HL-60 (cell line): ENCODE results near the gene MRPL37.

Experiments used
- DNase-seq, 2 experiments: peaks; one replicate each; pipeline ENCODE4 v3.0.0-alpha.2; 2010 to 2020; ENCODE audit warnings: low read depth in 1 of 2, low spot score in 1 of 2
- H3K27ac ChIP-seq: fragments of 250-450 bp; sonication (Bioruptor Pico); replicated peaks from 2 replicates; pipeline ENCODE4 v1.5.1; 2020; ENCODE audit warnings: mild to moderate bottlenecking, moderate library complexity
- H3K27me3 ChIP-seq: fragments of 250-450 bp; sonication (Bioruptor Pico); 2 replicates; pipeline ENCODE4 v1.5.1; 2021; ENCODE audit warnings: mild to moderate bottlenecking, moderate library complexity; ENCODE audit not compliant: insufficient read depth, poor library complexity, severe bottlenecking
- H3K4me3 ChIP-seq: replicated peaks from 2 replicates; pipeline ENCODE4 v1.5.1; 2011; ENCODE audit warnings: mild to moderate bottlenecking, control low read depth, low read length; ENCODE audit not compliant: insufficient read depth
- CTCF ChIP-seq: IDR thresholded peaks from one replicate; pipeline ENCODE4 v1.5.1; 2011; ENCODE audit warnings: low read length, control low read depth, inconsistent platforms; ENCODE audit not compliant: insufficient read depth
- GABPA ChIP-seq: IDR thresholded peaks from 2 replicates; pipeline ENCODE4 v1.6.1; 2012; ENCODE audit warnings: low read depth
- POLR2AphosphoS5 ChIP-seq: IDR thresholded peaks from 2 replicates; pipeline ENCODE4 v1.6.1; 2012; ENCODE audit warnings: low read depth
- REST ChIP-seq: IDR thresholded peaks from 2 replicates; pipeline ENCODE4 v1.6.1; 2012; ENCODE audit warnings: low read depth; ENCODE audit not compliant: insufficient replicate concordance
- SPI1 ChIP-seq: IDR thresholded peaks from 2 replicates; pipeline ENCODE4 v1.6.1; 2012; ENCODE audit warnings: low read depth, mild to moderate bottlenecking, borderline replicate concordance

MRPL37 gene

GRCh38 chr1:54246116-54246721, 46.3 kb downstream of the MRPL37 start:
- Histone ChIP-seq H3K27me3 (no peaks in the 10 kb centered on the region), H3K4me3 (no peak overlapping the region), H3K27ac (no peak overlapping the region)
- no peak for DNase-seq
- TF ChIP-seq GABPA (no peak), SPI1 (no peak), CTCF (no peak), POLR2AphosphoS5 (no peak), REST (no peak)

- Histone ChIP-seq H3K4me3 (no peak overlapping the region), H3K27me3 (no peaks in the 10 kb centered on the region), H3K27ac (no peak overlapping the region)
- no peak for TF ChIP-seq GABPA
- no peak for TF ChIP-seq REST
- TF ChIP-seq CTCF: no peak
- TF ChIP-seq POLR2AphosphoS5: no peak
- no peak for TF ChIP-seq SPI1
- DNase-seq: no peak
Observed at GRCh38 chr1:54247863-54248515, 48.0 kb downstream of the MRPL37 start.

- DNase-seq: no peak
- Histone ChIP-seq H3K27ac (no peak overlapping the region), H3K27me3 (no peaks in the 10 kb centered on the region), H3K4me3 (no peak overlapping the region)
- TF ChIP-seq SPI1 (no peak), GABPA (no peak), POLR2AphosphoS5 (no peak)
Observed at GRCh38 chr1:54248966-54249365, 49.0 kb downstream of the MRPL37 start.

GRCh38 chr1:54249819-54250435, 50.0 kb downstream of the MRPL37 start:
- H3K4me3 ChIP-seq: no peak overlapping the region
- no peak for DNase-seq
- TF ChIP-seq REST (no peak), GABPA (no peak), POLR2AphosphoS5 (no peak), SPI1 (no peak), CTCF (no peak)
- H3K27me3 ChIP-seq: no peaks in the 10 kb centered on the region
- no peak overlapping the region for H3K27ac ChIP-seq
